Transverse colon (tissue), 4 donors: Measurements from ENCODE around the gene UBAC1.
"Not testable (repeated sequence)": the region's sequence is repeated elsewhere in the genome, so short reads cannot be mapped to it uniquely, and the experiment has no call there.

ENCODE experiments used
- CTCF ChIP-seq, 5 experiments: fragments of 200-600 bp in 3 of 5; fragments of 450-650 bp in 2 of 5; sonication (generic) in 3 of 5; IDR thresholded peaks; 1 replicate in 2 of 5; 2 replicates in 3 of 5; pipeline ENCODE4 v1.5.1; 2016 to 2017; ENCODE audit warnings: antibody characterized with exemption in 5 of 5, inconsistent platforms in 3 of 5, mild to moderate bottlenecking in 2 of 5, moderate library complexity in 1 of 5
- POLR2A ChIP-seq: fragments of 450-650 bp; IDR thresholded peaks from one replicate; pipeline ENCODE4 v1.6.1; 2016; ENCODE audit warnings: antibody characterized with exemption, mild to moderate bottlenecking, moderate library complexity
- POLR2AphosphoS5 ChIP-seq, 3 donors: sonication (generic); formaldehyde crosslinking; IDR thresholded peaks; one replicate each; pipeline ENCODE4 v1.6.1; 2016; ENCODE audit warnings: antibody characterized with exemption in 3 of 3

- TF ChIP-seq POLR2AphosphoS5 (IDR thresholded peaks at IDR 0.05); CTCF (IDR thresholded peaks at IDR 0.05); POLR2A: not testable (repeated sequence)
Observed at GRCh38 chr9:135950841-135951240, 10.3 kb downstream of the UBAC1 start.
